Loucy (cell line): Measurements from ENCODE around the gene SHCBP1.

Experiments
- H2AFZ ChIP-seq: fragments of 200-600 bp; sonication (generic); 2 replicates; pipeline ENCODE4 v1.6.0; 2016; ENCODE audit warnings: antibody characterized with exemption, mild to moderate bottlenecking, low read length, moderate library complexity
- H3F3A ChIP-seq: fragments of 200-600 bp; 2 replicates; pipeline ENCODE4 v1.6.0; 2016; ENCODE audit warnings: antibody characterized with exemption, low read depth, mild to moderate bottlenecking
- H3K27me3 ChIP-seq: fragments of 200-600 bp; sonication (generic); 2 replicates; pipeline ENCODE4 v1.6.1; 2014; ENCODE audit warnings: low read length, mild to moderate bottlenecking; ENCODE audit not compliant: insufficient read depth, poor library complexity, severe bottlenecking
- H3K36me3 ChIP-seq: fragments of 200-600 bp; sonication (generic); 2 replicates; pipeline ENCODE4 v1.6.1; 2016; ENCODE audit warnings: low read length; ENCODE audit not compliant: insufficient read depth
- H3K4me1 ChIP-seq: fragments of 200-600 bp; sonication (generic); 2 replicates; pipeline ENCODE4 v1.5.1; 2014; ENCODE audit warnings: low read length, mild to moderate bottlenecking; ENCODE audit not compliant: insufficient read depth, poor library complexity, severe bottlenecking
- H3K4me2 ChIP-seq: fragments of 200-600 bp; sonication (generic); 2 replicates; pipeline ENCODE4 v1.6.0; 2014; ENCODE audit warnings: antibody characterized with exemption, low read length, low read depth, mild to moderate bottlenecking; ENCODE audit not compliant: poor library complexity, severe bottlenecking
- H3K4me3 ChIP-seq: fragments of 200-600 bp; sonication (generic); 2 replicates; pipeline ENCODE4 v1.5.1; 2014; ENCODE audit warnings: low read length, mild to moderate bottlenecking, mixed read lengths; ENCODE audit not compliant: poor library complexity, severe bottlenecking
- H3K79me2 ChIP-seq: fragments of 200-600 bp; sonication (generic); 2 replicates; pipeline ENCODE4 v1.6.1; 2014; ENCODE audit warnings: low read length; ENCODE audit not compliant: insufficient read depth
- H3K9ac ChIP-seq: fragments of 200-600 bp; sonication (generic); 2 replicates; pipeline ENCODE4 v1.6.0; 2014; ENCODE audit warnings: mild to moderate bottlenecking, low read depth, low read length, moderate library complexity; ENCODE audit not compliant: poor library complexity, severe bottlenecking
- H3K9me2 ChIP-seq: fragments of 200-600 bp; sonication (generic); replicated peaks from 2 replicates; pipeline ENCODE4 v1.6.1; 2016; ENCODE audit warnings: low read depth, low read length, mixed read lengths
- H3K9me3 ChIP-seq: fragments of 200-600 bp; sonication (generic); 2 replicates; pipeline ENCODE4 v1.6.1; 2014; ENCODE audit warnings: mild to moderate bottlenecking, antibody characterized with exemption, low read length, low read depth; ENCODE audit not compliant: insufficient read depth
- H4K20me1 ChIP-seq: fragments of 200-600 bp; sonication (generic); 2 replicates; pipeline ENCODE4 v1.6.0; 2014; ENCODE audit warnings: antibody characterized with exemption, low read length, mild to moderate bottlenecking; ENCODE audit not compliant: insufficient read depth, poor library complexity, severe bottlenecking
- EZH2phosphoT487 ChIP-seq: fragments of 200-600 bp; IDR thresholded peaks from 2 replicates; pipeline ENCODE4 v1.6.1; 2018; ENCODE audit warnings: antibody characterized with exemption, mild to moderate bottlenecking, moderate library complexity, borderline replicate concordance
- TF ChIP-seq, protein P1 (sequence below): fragments of 200-600 bp; sonication (generic); conservative IDR thresholded peaks from 2 replicates; pipeline ENCODE4 v1.5.1; 2014; ENCODE audit warnings: mild to moderate bottlenecking, antibody characterized with exemption, low read length

SHCBP1 gene

DNA sequence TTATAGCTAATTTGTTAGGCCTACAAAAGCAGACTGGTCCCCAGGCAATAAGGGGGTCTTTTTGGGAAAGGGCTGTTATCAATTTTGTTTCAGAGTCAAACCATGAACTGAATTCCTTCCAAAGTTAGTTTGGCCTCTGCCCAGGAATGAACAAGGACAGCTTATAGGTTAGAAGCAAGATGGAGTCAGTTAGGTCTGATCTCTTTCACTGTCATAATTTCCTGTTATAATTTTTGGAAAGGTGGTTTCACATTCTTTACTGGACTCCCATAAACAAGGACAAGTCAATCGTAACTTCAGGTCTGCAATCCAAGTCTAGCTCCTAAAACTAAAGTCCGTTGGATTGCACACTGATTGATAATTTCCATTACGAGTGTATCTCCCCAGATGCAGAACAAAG lies 30.1 kb upstream of the SHCBP1 start:
- Histone ChIP-seq H3K9ac (no peak overlapping the region), H3K79me2 (no peaks in the 10 kb centered on the region)

DNA sequence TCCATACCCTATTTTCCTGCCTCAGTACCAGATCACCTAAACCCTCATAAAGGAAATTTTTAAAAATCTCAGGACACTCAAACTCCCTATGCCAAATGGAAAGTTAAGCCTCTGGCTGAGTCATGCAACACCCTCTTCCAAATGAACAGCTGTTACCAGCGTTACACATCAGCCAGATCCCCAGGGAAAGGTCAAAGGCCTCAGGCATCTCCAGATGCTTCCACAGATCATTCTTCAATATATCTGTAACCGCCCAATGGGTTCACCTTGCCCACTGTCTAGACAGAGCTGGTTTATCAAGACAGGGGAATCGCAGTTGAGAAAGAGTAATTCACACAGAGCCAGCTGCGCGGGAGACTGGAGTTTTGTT lies 29.1 kb upstream of the SHCBP1 start:
- Histone ChIP-seq H3K79me2 (no peaks in the 10 kb centered on the region), H3K36me3 (no peaks in the 10 kb centered on the region), H2AFZ (no peak overlapping the region), H3K9me2 (no peaks in the 10 kb centered on the region), H3K4me3 (no peak overlapping the region), H3K9me3 (no peaks in the 10 kb centered on the region), H3F3A (no peaks in the 10 kb centered on the region), H3K27me3 (no peaks in the 10 kb centered on the region), H3K9ac (no peak overlapping the region), H3K4me2 (no peak overlapping the region), H4K20me1 (no peaks in the 10 kb centered on the region), H3K4me1 (no peaks in the 10 kb centered on the region)
- TF ChIP-seq, protein P1, sequence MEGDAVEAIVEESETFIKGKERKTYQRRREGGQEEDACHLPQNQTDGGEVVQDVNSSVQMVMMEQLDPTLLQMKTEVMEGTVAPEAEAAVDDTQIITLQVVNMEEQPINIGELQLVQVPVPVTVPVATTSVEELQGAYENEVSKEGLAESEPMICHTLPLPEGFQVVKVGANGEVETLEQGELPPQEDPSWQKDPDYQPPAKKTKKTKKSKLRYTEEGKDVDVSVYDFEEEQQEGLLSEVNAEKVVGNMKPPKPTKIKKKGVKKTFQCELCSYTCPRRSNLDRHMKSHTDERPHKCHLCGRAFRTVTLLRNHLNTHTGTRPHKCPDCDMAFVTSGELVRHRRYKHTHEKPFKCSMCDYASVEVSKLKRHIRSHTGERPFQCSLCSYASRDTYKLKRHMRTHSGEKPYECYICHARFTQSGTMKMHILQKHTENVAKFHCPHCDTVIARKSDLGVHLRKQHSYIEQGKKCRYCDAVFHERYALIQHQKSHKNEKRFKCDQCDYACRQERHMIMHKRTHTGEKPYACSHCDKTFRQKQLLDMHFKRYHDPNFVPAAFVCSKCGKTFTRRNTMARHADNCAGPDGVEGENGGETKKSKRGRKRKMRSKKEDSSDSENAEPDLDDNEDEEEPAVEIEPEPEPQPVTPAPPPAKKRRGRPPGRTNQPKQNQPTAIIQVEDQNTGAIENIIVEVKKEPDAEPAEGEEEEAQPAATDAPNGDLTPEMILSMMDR: no peak
- no peak for TF ChIP-seq EZH2phosphoT487

More for the DNA sequence above, 30.1 kb upstream of the SHCBP1 start:
- no peak overlapping the region for H3K4me2 ChIP-seq
- H3K36me3 ChIP-seq: no peaks in the 10 kb centered on the region
- TF ChIP-seq, protein P1: no peak
- TF ChIP-seq EZH2phosphoT487: no peak
- no peaks in the 10 kb centered on the region for H3K27me3 ChIP-seq
- no peaks in the 10 kb centered on the region for H3K4me1 ChIP-seq
- H4K20me1 ChIP-seq: no peaks in the 10 kb centered on the region
- H3F3A ChIP-seq: no peaks in the 10 kb centered on the region
- no peak overlapping the region for H2AFZ ChIP-seq
- H3K4me3 ChIP-seq: no peak overlapping the region
- no peaks in the 10 kb centered on the region for H3K9me2 ChIP-seq
- no peaks in the 10 kb centered on the region for H3K9me3 ChIP-seq

DNA sequence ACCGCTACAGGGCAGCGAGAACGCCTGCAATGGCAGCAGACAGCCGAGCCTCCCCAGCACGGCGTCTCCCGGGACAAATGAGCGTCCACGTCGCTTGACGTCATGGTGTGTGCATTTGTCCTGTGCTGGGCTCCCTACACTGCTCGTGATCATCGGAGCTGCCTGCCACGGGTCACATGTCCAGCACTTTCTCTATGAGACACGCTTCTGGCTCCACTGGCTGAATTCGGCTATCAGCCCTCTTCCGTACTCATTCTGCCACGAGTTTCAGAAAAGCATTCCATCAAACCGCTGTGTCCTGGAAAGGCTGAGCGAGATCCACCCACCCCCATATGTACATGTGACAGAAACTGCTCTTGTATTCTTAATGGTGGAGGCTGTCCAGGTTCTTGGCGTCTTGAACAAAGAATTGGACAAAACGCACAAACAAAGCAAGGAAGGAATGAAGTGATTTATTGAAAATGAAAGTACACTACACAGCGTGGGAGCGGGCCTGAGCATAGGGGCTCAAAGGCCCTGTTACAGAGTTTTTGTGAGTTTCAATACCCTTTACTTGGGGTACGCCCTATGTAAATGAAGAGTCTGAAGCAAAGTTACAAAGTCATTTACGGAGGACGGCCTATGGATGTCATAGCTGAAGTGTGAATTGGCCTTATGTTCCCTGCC lies 28.5 kb upstream of the SHCBP1 start:
- H3K4me3 ChIP-seq: no peak overlapping the region
- no peaks in the 10 kb centered on the region for H3F3A ChIP-seq
- H3K9me3 ChIP-seq: 0 out of 2 replicates have a peak, but pooled peaks cover 2% of the 10 kb centered on the region
- no peaks in the 10 kb centered on the region for H3K36me3 ChIP-seq
- no peak overlapping the region for H3K9ac ChIP-seq
- H3K9me2 ChIP-seq: no peaks in the 10 kb centered on the region
- H4K20me1 ChIP-seq: no peaks in the 10 kb centered on the region
- H3K4me1 ChIP-seq: no peaks in the 10 kb centered on the region
- H3K79me2 ChIP-seq: no peaks in the 10 kb centered on the region
- H3K27me3 ChIP-seq: no peaks in the 10 kb centered on the region
- H3K4me2 ChIP-seq: no peak overlapping the region
- TF ChIP-seq, protein P1: no peak
- no peak for TF ChIP-seq EZH2phosphoT487
- H2AFZ ChIP-seq: no peak overlapping the region
